Measurements from ENCODE around the gene ZRANB1.

- TF ChIP-seq, protein P1, sequence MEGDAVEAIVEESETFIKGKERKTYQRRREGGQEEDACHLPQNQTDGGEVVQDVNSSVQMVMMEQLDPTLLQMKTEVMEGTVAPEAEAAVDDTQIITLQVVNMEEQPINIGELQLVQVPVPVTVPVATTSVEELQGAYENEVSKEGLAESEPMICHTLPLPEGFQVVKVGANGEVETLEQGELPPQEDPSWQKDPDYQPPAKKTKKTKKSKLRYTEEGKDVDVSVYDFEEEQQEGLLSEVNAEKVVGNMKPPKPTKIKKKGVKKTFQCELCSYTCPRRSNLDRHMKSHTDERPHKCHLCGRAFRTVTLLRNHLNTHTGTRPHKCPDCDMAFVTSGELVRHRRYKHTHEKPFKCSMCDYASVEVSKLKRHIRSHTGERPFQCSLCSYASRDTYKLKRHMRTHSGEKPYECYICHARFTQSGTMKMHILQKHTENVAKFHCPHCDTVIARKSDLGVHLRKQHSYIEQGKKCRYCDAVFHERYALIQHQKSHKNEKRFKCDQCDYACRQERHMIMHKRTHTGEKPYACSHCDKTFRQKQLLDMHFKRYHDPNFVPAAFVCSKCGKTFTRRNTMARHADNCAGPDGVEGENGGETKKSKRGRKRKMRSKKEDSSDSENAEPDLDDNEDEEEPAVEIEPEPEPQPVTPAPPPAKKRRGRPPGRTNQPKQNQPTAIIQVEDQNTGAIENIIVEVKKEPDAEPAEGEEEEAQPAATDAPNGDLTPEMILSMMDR (IDR thresholded peaks at IDR 0.05; ENCODE audit: low read length), result no peak
- no peak for TF ChIP-seq EZH2 (IDR thresholded peaks at IDR 0.05; ENCODE audit: borderline replicate concordance, low read length)
Observed at GRCh38 chr10:125011171-125011925, 69.4 kb downstream of the ZRANB1 start.

Data from OCI-LY1 (cell line).